ENCODE data around the gene CCDC178.
"Not testable (repeated sequence)": the region's sequence is repeated elsewhere in the genome, so short reads cannot be mapped to it uniquely, and the experiment has no call there.

Gene CCDC178

GRCh38 chr18:33355756-33356155 lies 84.8 kb downstream of the CCDC178 start:
- no peak for DNase-seq

DNA sequence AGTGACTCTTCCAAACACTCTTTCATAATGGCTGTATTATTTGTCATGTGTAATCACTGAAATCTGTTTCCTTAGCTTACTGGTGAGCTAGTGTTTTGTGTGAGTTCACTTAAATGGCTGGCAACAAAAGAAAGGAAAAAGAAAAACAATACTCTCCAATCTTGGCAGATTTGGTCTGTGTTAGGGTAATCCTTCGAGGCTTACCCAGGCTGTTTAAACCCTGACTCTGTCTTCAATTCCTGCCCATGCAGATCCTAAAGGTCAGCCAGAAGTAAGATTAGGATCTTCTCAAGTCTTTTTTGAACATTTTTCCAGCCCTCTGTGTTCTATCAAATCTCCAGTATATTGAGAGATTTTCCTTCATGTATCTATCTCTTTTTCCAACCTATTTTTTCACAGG lies 85.3 kb downstream of the CCDC178 start:
- no peak for DNase-seq

GRCh38 chr18:33350256-33350655 lies 90.3 kb downstream of the CCDC178 start:
- DNase-seq: no peak

DNA sequence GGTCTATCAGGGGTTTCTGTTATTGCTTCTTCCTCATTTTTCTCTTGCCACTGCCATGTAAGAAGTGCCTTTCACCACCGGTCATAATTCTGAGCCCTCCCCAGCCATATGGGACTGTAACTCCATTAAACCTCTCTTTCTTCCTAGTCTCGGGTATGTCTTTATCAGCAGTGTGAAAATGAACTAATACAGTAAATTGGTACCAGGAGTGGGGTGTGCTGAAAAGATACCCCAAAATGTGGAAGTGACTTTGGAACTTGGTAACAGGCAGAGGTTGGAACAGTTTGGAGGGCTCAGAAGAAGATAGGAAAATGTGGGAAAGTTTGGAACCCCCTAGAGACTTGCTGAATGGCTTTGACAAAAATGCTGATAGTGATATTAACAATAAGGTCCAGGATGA lies 100.8 kb downstream of the CCDC178 start:
- not testable (repeated sequence) for DNase-seq

DNA sequence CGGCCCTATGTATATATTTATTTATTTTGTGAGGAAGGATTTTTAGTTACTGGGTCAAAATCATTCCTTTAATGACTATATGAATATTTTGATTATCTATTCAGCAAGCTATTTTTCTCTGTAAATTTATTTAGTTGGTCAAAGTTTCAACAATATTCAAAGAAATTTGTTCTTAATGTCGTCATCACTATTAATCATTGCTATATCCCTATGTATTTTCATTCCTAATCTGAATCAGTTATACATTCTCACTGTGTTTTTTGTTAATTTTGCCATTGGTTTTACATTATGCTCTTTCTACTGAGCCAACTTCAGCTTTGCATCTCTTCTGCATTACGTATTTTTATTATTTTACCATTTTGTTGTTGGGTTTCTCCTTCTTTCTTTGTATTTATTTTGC lies 105.7 kb downstream of the CCDC178 start:
- DNase-seq: no peak

GRCh38 chr18:33330711-33331110 lies 109.8 kb downstream of the CCDC178 start:
- no peak for DNase-seq

DNA sequence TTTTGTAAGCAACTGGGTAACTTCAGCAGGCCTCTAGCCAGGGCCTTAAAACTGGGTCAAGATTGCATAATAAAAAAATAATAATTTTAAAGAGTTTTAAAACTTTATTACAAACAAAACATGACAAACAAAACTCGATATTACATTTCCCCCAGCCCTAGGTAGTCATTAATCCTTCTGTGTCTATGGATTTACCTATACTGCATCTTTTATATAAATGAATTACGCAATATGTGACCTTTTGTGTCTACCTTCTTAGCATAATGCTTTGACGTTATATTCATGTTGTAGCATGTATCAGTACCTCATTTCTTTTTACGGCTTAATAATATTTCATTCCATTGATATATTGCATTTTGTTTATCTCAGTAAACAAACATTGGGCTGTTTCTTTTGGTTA lies 113.5 kb downstream of the CCDC178 start:
- DNase-seq: no peak

GRCh38 chr18:33317640-33318039 lies 122.9 kb downstream of the CCDC178 start:
- no peak for DNase-seq

DNA sequence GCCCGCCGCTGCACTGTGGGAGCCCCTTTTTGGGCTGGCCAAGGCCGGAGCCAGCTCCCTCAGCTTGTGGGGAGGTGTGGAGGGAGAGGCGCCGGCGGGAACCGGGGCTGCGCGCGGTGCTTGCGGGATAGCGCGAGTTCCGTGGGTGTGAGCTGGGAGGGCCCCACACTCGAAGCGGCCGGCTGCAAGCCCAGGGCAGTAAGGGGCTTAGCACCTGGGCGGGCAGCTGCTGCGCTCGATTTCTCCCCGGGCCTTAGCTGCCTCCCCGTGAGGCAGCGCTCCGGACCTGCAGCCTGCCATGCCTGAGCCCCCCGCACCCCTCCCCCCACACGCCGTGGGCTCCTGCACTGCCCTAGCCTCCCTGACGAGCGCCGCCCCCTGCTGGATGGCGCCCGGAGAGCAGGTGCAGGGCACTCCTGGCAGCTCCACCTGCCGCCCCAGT lies 124.4 kb downstream of the CCDC178 start:
- DNase-seq: no peak

- no peak for DNase-seq
These were observed 133.0 kb downstream of the CCDC178 start for GRCh38 chr18:33307520-33307919.

DNA sequence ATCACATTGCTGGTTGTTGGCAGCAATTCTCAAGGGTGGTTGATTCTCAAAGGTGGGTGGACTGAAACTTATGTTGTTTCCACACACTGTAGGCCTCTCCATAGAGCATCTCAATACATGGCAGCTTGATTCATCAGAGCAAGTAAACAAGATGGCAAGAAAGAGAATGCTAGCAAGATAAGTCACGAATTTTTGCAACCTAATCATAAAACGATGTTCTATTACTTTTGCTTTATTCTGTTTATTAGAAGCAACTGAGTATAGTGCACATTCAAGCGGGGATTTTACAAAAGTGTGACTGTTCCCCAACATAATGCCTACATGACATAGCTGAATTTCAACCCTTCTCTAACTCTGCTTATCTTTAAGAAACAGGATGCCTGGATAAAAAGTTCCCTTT lies 136.2 kb downstream of the CCDC178 start:
- DNase-seq: no peak

DNA sequence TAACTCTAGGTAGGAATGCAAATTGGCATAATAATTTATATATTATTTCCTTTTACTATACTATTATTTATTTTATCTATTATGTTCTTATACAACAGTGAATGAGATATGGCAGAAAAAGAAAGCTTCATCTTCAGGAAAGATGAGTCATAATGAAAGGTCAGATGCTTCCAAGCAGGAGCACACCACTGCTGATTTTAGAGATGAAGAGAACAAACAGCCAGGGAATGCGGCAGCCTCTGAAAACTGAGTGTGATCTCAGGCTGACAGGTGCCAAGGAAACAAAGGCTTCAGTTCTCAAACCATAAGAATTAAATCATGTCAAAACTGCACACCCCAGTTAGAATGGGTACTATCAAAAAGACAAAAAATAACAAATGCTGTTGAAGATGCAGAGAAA lies 149.0 kb downstream of the CCDC178 start:
- DNase-seq: no peak

- no peak for DNase-seq
These were observed 152.3 kb downstream of the CCDC178 start for GRCh38 chr18:33288082-33288716.

DNA sequence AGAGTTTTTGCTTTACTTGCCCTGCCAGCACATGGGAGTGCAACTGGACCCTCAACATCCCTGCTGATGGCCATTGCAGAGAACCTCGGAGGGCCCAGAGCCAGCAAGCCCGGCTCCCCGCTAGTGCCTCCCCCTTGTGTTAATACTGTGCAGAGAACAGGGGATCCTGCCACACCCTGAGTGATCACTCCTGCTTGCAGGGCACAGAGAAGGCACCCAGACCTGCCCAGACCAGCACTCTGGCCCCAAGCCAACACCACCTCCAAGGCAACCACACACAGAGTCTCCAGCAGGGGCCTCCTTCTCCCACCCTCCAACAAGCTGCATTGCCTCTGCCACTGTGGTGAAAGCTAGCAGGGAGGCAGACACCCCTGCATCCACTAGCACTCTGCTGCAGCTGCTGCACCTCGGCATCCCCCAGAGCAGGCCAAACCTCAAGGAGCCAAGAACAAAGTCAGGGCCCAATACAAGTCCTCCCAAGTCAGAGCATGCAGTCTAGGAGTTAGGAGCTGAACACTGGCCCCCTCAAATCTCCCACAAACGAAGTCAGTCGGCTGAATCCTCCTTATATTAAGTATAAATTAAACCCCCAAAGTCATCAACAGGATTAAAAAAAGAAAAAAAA lies 157.7 kb downstream of the CCDC178 start:
- no peak for DNase-seq

GRCh38 chr18:33282142-33282541 lies 158.4 kb downstream of the CCDC178 start:
- DNase-seq: no peak

DNA sequence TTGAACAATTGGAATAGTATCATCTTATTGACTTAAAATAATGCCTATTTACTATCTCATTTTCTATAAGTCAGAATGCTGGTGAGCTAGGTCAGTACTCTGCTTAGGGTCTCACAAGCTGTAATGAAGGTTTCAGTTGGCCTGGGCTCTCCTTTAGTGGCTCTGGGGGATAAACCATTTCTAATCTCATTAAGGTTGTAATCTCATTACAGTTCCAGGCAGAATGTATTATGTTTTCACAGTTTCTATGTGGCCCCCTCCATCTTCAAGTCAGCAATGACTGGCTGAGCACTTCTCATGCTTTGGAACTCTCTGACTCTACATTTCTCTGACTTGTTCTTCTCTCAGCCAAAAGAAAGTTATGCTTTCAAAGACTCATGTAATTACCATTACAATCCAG lies 163.1 kb downstream of the CCDC178 start:
- DNase-seq: no peak

DNA sequence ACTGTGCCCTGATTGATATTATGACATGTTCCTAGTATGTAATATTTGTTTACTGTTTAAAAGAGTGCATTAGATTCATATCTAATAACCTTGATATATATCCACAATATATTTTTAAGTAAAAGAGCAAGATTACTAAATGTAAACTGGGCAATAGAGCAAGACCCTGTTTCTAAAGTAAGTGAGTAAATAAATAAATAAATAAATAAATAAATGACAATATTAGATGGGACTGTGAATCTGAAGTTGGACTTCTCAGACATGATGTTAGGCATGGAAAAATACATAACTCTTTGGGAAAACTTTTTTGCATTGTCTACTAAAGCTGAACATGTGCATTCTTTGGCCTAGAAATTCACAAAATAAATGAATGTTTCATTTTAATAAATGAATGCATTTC lies 164.7 kb downstream of the CCDC178 start:
- no peak for DNase-seq

GRCh38 chr18:33270297-33270696 lies 170.2 kb downstream of the CCDC178 start:
- no peak for DNase-seq

- DNase-seq: no peak
These were observed 171.3 kb downstream of the CCDC178 start for GRCh38 chr18:33269223-33269622.

DNA sequence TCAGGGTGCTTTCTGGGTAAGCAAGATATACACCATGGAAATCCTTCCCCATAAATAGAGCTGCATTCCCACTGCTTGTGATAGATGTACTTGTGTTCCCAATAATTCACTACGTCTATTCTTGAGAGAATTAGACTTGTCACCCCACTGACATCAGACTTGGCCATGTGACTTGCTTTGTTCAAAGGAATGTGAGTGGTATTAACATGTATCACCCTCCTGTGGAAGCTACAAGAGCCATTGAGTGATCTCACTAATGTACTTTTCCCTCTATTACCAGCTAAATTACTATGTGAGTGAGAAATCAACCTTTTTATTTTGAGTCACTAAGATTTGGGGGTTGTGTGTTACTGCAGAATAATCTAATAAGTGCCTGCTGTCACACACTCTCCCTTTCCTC lies 176.0 kb downstream of the CCDC178 start:
- no peak for DNase-seq

GRCh38 chr18:33239298-33239697 lies 201.2 kb downstream of the CCDC178 start:
- DNase-seq: no peak

GRCh38 chr18:33232318-33232626 lies 208.2 kb downstream of the CCDC178 start:
- no peak for DNase-seq

GRCh38 chr18:33231474-33232317 lies 208.8 kb downstream of the CCDC178 start:
- DNase-seq: peak; percentile 58 to 82

DNA sequence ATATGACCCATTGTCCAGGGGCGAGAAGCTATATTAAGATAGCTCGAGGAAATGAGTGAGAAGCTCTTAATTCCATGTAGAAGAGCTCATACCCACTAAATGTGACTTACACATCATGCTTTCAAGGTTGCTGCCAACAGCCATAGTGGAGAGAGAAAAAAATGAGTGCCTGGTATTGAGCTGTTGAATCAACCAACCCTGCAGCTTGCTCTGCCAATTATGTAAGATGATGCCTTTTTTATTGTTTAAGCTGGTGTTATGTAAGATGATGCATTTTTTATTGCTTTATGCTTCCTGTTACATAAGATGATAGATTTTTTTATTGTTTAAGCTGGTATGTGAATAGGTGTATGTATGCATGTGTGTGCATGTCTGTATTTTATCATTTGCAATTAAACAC lies 228.2 kb downstream of the CCDC178 start:
- DNase-seq: no peak

All from Kasumi-1 (cell line).